Measurements from ENCODE around the gene KXD1.
"Not testable (repeated sequence)": the region's sequence is repeated elsewhere in the genome, so short reads cannot be mapped to it uniquely, and the experiment has no call there.

Gene KXD1

GRCh38 chr19:18536475-18536874 lies 21.2 kb upstream of the KXD1 start:
- no peak for DNase-seq (ENCODE audit: low read depth in 2 of 2)

GRCh38 chr19:18537431-18537830 lies 20.2 kb upstream of the KXD1 start:
- DNase-seq (ENCODE audit: low read depth in 2 of 2) = no peak

- no peak for DNase-seq (ENCODE audit: low read depth in 2 of 2)
These were observed 19.6 kb upstream of the KXD1 start for GRCh38 chr19:18538115-18538514.

- DNase-seq (ENCODE audit: low read depth in 2 of 2) = no peak
These were observed 18.3 kb upstream of the KXD1 start for GRCh38 chr19:18539372-18539771.

- DNase-seq (ENCODE audit: low read depth in 2 of 2) = not testable (repeated sequence)
These were observed 17.5 kb upstream of the KXD1 start for GRCh38 chr19:18540200-18540599.

- no peak for DNase-seq (ENCODE audit: low read depth in 2 of 2)
These were observed 16.2 kb upstream of the KXD1 start for GRCh38 chr19:18541258-18541991.

- no peak for DNase-seq (ENCODE audit: low read depth in 2 of 2)
These were observed 15.4 kb upstream of the KXD1 start for GRCh38 chr19:18541992-18542940.

GRCh38 chr19:18542941-18543813 lies 14.5 kb upstream of the KXD1 start, which contains the start of gene FKBP8:
FKBP8 (minus strand) TSS chr19:18543573; CDS start chr19:18541970, 1,603 bp downstream.
- peak; percentile 87 to 91 for DNase-seq (ENCODE audit: low read depth in 2 of 2)

GRCh38 chr19:18543814-18544475 lies 13.7 kb upstream of the KXD1 start:
- peak; percentile 29 to 33 for DNase-seq (ENCODE audit: low read depth in 2 of 2)

GRCh38 chr19:18551631-18552030 lies 6.0 kb upstream of the KXD1 start:
- no peak for DNase-seq (ENCODE audit: low read depth in 2 of 2)

- DNase-seq (ENCODE audit: low read depth in 2 of 2) = no peak
These were observed 509 bp downstream of the KXD1 start for GRCh38 chr19:18558202-18558555.

GRCh38 chr19:18558604-18559003 lies 934 bp downstream of the KXD1 start:
- DNase-seq (ENCODE audit: low read depth in 2 of 2) = no peak

GRCh38 chr19:18559685-18560084 lies 2.0 kb downstream of the KXD1 start:
- DNase-seq (ENCODE audit: low read depth in 2 of 2) = no peak

GRCh38 chr19:18562086-18562485 lies 4.4 kb downstream of the KXD1 start:
- no peak for DNase-seq (ENCODE audit: low read depth in 2 of 2)

GRCh38 chr19:18566953-18567352 lies 9.3 kb downstream of the KXD1 start:
- no peak for DNase-seq (ENCODE audit: low read depth in 2 of 2)

- no peak for DNase-seq (ENCODE audit: low read depth in 2 of 2)
These were observed 10.7 kb downstream of the KXD1 start for GRCh38 chr19:18568367-18568766.

- peak; percentile 97 to 99 for DNase-seq (ENCODE audit: low read depth in 2 of 2)
These were observed 14.1 kb downstream of the KXD1 start, which contains the start of gene UBA52 for GRCh38 chr19:18571564-18572344. UBA52 (plus strand) TSS chr19:18571857; CDS start chr19:18573301, 1,444 bp downstream.

- no peak for DNase-seq (ENCODE audit: low read depth in 2 of 2)
These were observed 17.1 kb downstream of the KXD1 start for GRCh38 chr19:18574691-18575291.

GRCh38 chr19:18576383-18576782 lies 18.7 kb downstream of the KXD1 start:
- DNase-seq (ENCODE audit: low read depth in 2 of 2) = no peak

GRCh38 chr19:18577365-18577914 lies 19.8 kb downstream of the KXD1 start:
- DNase-seq (ENCODE audit: low read depth in 2 of 2) = no peak

All from stimulated activated CD8-positive, alpha-beta memory T cell treated with anti-CD3 and anti-CD28 coated beads, Interleukin-7, amount 100 ng/mL, for 4 hours (primary cell).